Astrocyte (in vitro differentiated cells and primary cell): ENCODE data around the gene SH3RF1. TPM values are rescaled to one million over a fixed set of nuclear protein-coding genes. Genes with fewer than 3 reads are reported as not detected.
"Not testable (repeated sequence)": the region's sequence is repeated elsewhere in the genome, so short reads cannot be mapped to it uniquely, and the experiment has no call there.

ENCODE experiments used
- DNase-seq: peaks from one replicate; pipeline ENCODE4 v3.0.0-alpha.2; 2010; ENCODE audit warnings: low read depth
- FAIRE-seq: peaks from 2 replicates; lab custom pipeline; 2011; peaks lifted over from hg19 to GRCh38; lab: Jason Lieb, UNC
- H2AFZ ChIP-seq: 2 replicates; pipeline ENCODE4 v1.6.0; 2012; ENCODE audit warnings: low read depth, low read length, inconsistent platforms
- H3K27ac ChIP-seq: 2 replicates; pipeline ENCODE4 v1.5.1; 2011; ENCODE audit warnings: low read depth, low read length, inconsistent platforms
- H3K27me3 ChIP-seq: 2 replicates; pipeline ENCODE4 v1.6.0; 2011; ENCODE audit warnings: low read length, inconsistent platforms; ENCODE audit not compliant: insufficient read depth
- H3K36me3 ChIP-seq: 2 replicates; pipeline ENCODE4 v1.5.1; 2011; ENCODE audit warnings: low read length, inconsistent platforms; ENCODE audit not compliant: insufficient read depth
- H3K4me1 ChIP-seq: 2 replicates; pipeline ENCODE4 v1.5.1; 2011; ENCODE audit warnings: low read length, inconsistent platforms; ENCODE audit not compliant: insufficient read depth
- H3K4me2 ChIP-seq: 2 replicates; pipeline ENCODE4 v1.6.0; 2012; ENCODE audit warnings: low read length, inconsistent platforms
- H3K4me3 ChIP-seq: 2 replicates; pipeline ENCODE4 v1.5.1; 2011; ENCODE audit warnings: low read depth, mild to moderate bottlenecking, low read length, inconsistent platforms; ENCODE audit not compliant: insufficient read depth
- H3K79me2 ChIP-seq: 2 replicates; pipeline ENCODE4 v1.6.0; 2012; ENCODE audit warnings: mild to moderate bottlenecking, low read length, inconsistent platforms; ENCODE audit not compliant: insufficient read depth
- H3K9ac ChIP-seq: 2 replicates; pipeline ENCODE4 v1.6.0; 2012; ENCODE audit warnings: mild to moderate bottlenecking, low read length, inconsistent platforms
- H3K9me3 ChIP-seq: 2 replicates; pipeline ENCODE4 v1.5.1; 2012; ENCODE audit warnings: low read depth, mild to moderate bottlenecking, low read length, inconsistent platforms; ENCODE audit not compliant: insufficient read depth
- H4K20me1 ChIP-seq: 2 replicates; pipeline ENCODE4 v1.6.0; 2012; ENCODE audit warnings: low read length, inconsistent platforms; ENCODE audit not compliant: insufficient read depth
- H3K27ac Mint-ChIP-seq: one replicate; pipeline ENCODE4 v1.8.0; 2021; ENCODE audit warnings: mild to moderate bottlenecking, mixed read lengths; ENCODE audit not compliant: unreplicated experiment
- H3K27me3 Mint-ChIP-seq: one replicate; pipeline ENCODE4 v1.8.0; 2021; ENCODE audit warnings: low read depth, mixed read lengths; ENCODE audit not compliant: unreplicated experiment
- H3K36me3 Mint-ChIP-seq: one replicate; pipeline ENCODE4 v1.8.0; 2021; ENCODE audit warnings: low read depth, mixed read lengths; ENCODE audit not compliant: unreplicated experiment
- H3K4me1 Mint-ChIP-seq: one replicate; pipeline ENCODE4 v1.8.0; 2021; ENCODE audit warnings: low read depth, mixed read lengths; ENCODE audit not compliant: unreplicated experiment
- H3K4me3 Mint-ChIP-seq: one replicate; pipeline ENCODE4 v1.8.0; 2021; ENCODE audit warnings: mild to moderate bottlenecking, moderate library complexity, mixed read lengths; ENCODE audit not compliant: unreplicated experiment
- H3K9me3 Mint-ChIP-seq: one replicate; pipeline ENCODE4 v1.8.0; 2021; ENCODE audit warnings: mild to moderate bottlenecking, mixed read lengths; ENCODE audit not compliant: unreplicated experiment
- CTCF ChIP-seq: IDR thresholded peaks from 2 replicates; pipeline ENCODE4 v1.5.1; 2011; ENCODE audit warnings: low read depth, mild to moderate bottlenecking, inconsistent platforms, low read length, moderate library complexity; ENCODE audit not compliant: insufficient read depth
- EZH2 ChIP-seq: IDR thresholded peaks from 2 replicates; pipeline ENCODE4 v1.6.1; 2012; ENCODE audit warnings: mild to moderate bottlenecking, low read length, inconsistent platforms; ENCODE audit not compliant: insufficient read depth
- total RNA-seq: library from RNA; stranded (reverse); gene quantifications from 2 replicates; pipeline ENCODE4 v1.2.1, GENCODE V29; 2021

SH3RF1 gene
- total RNA-seq, 1 donor from 2014 or later = 25.9 TPM

DNA sequence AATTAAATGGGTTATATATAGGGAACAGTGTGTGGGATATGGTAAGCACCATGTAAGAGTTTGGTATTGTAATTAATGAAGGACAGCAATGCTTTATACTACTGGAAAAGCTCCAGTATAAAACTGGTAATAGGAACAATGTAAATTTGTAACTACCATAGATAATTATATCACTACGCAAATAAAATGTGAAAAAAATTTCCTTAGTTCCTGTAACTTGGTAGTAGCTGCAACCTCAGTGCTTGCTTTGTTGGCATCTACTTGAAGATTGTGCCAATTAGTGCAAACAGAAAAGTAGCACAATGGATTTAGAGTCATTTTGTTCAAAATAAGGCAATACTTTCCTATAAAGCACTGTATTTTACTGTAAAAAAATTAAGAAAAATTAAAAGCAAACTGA is 34.4 kb upstream of the SH3RF1 start:
- H3K9ac ChIP-seq = no peak overlapping the region
- no peaks in the 10 kb centered on the region for H4K20me1 ChIP-seq
- H3K36me3 ChIP-seq = no peaks in the 10 kb centered on the region
- TF ChIP-seq CTCF = no peak
- no peak for TF ChIP-seq EZH2
- Mint-ChIP-seq H3K36me3 (no peaks in the 10 kb centered on the region), H3K27me3 (peaks cover 5% of the 10 kb centered on the region), H3K4me3 (no peak overlapping the region), H3K9me3 (peaks cover 7% of the 10 kb centered on the region), H3K27ac (no peak overlapping the region), H3K4me1 (no peaks in the 10 kb centered on the region)
- no peak overlapping the region for H2AFZ ChIP-seq
- no peak overlapping the region for H3K27ac ChIP-seq
- DNase-seq = no peak
- no peak overlapping the region for H3K4me2 ChIP-seq
- H3K27me3 ChIP-seq = no peaks in the 10 kb centered on the region
- H3K9me3 ChIP-seq = no peaks in the 10 kb centered on the region
- no peak overlapping the region for H3K4me3 ChIP-seq
- H3K79me2 ChIP-seq = no peaks in the 10 kb centered on the region
- H3K4me1 ChIP-seq = peaks cover 6% of the 10 kb centered on the region
- FAIRE-seq = no peak

DNA sequence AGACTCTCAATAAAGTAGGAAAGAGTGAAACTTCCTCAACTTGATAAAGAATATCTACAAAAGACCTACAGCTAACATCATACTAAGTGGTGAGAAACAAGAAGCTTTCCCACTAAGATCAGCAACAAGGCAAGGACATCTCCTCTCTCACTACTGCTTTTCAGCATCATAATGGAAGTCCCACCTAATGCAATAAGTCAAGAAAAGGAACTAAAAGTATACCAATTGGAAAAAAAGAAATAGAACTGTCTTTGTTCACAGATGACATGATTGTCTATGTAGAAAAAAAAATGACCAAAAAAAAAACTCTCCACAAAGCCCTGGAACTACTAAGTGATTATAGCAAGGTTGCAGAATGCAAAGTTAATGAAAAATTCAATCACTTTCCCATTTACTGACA is 25.1 kb upstream of the SH3RF1 start:
- Histone ChIP-seq H3K9ac (no peak overlapping the region), H3K27ac (no peak overlapping the region), H3K36me3 (no peaks in the 10 kb centered on the region), H3K79me2 (no peaks in the 10 kb centered on the region), H3K4me1 (no peaks in the 10 kb centered on the region), H3K4me2 (no peak overlapping the region), H3K9me3 (no peaks in the 10 kb centered on the region), H3K4me3 (no peak overlapping the region), H4K20me1 (no peaks in the 10 kb centered on the region), H2AFZ (no peak overlapping the region), H3K27me3 (no peaks in the 10 kb centered on the region)
- TF ChIP-seq EZH2 = no peak
- TF ChIP-seq CTCF = no peak
- Mint-ChIP-seq H3K36me3 (no peaks in the 10 kb centered on the region), H3K27me3 (no peaks in the 10 kb centered on the region), H3K9me3 (peaks cover 2% of the 10 kb centered on the region), H3K4me3 (no peak overlapping the region), H3K27ac (no peak overlapping the region), H3K4me1 (no peaks in the 10 kb centered on the region)
- no peak for DNase-seq
- FAIRE-seq = no peak

DNA sequence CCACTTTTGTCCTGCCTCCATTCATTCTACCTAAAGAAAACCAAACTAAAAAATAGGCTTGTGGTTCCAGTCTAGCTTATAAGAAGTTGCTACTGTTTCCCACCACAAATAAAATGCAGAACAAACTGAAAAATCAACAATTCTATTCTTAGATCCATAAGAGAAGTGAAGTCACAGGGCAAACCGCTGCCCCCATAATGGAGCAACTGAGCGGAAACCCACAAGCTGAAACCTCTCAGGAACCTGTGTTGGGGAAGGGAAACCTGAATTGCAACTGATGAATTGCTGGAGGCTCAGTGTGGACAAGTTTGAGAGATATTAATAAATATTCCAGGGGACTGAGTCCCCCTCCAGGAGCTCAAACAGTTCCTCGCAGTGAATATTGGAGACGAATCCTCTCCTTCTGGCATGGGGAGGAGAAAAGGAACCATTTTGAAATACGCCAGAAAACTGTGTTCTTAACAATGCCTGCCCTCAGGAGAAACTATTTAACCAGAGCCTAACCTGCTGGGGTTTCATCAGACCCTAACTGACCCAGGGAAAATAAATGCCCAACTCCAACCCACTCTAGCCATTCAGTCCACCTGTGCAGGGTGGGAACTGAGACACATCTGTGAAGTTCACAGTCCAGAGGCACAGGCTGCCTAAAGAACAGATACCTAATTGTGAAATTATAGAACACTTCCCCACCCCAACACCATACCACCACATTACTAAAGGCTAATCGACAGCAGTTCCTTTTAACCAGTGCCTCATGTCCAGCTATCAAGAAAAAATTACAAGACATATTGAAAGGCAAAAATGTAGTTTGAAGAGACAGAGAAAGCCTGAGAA is 22.8 kb upstream of the SH3RF1 start:
- no peak for DNase-seq
- Histone ChIP-seq H3K4me2 (no peak overlapping the region), H2AFZ (no peak overlapping the region), H4K20me1 (no peaks in the 10 kb centered on the region), H3K79me2 (no peaks in the 10 kb centered on the region), H3K27me3 (no peaks in the 10 kb centered on the region), H3K4me1 (no peaks in the 10 kb centered on the region), H3K27ac (no peak overlapping the region), H3K4me3 (no peak overlapping the region), H3K9ac (no peak overlapping the region), H3K36me3 (no peaks in the 10 kb centered on the region), H3K9me3 (no peaks in the 10 kb centered on the region)
- H3K9me3 Mint-ChIP-seq = peaks cover 2% of the 10 kb centered on the region
- H3K27me3 Mint-ChIP-seq = no peaks in the 10 kb centered on the region
- no peaks in the 10 kb centered on the region for H3K36me3 Mint-ChIP-seq
- no peak for FAIRE-seq
- TF ChIP-seq CTCF (no peak), EZH2 (no peak)
- no peak overlapping the region for H3K27ac Mint-ChIP-seq
- H3K4me1 Mint-ChIP-seq = no peaks in the 10 kb centered on the region
- H3K4me3 Mint-ChIP-seq = no peak overlapping the region

- DNase-seq, H3K27ac ChIP-seq, H3K27me3 Mint-ChIP-seq, H2AFZ ChIP-seq, H3K79me2 ChIP-seq, H3K4me3 ChIP-seq, H3K4me1 ChIP-seq, H3K4me1 Mint-ChIP-seq, H4K20me1 ChIP-seq, H3K36me3 Mint-ChIP-seq, H3K27me3 ChIP-seq, H3K9me3 ChIP-seq, H3K4me3 Mint-ChIP-seq, H3K9me3 Mint-ChIP-seq, H3K27ac Mint-ChIP-seq, H3K36me3 ChIP-seq, H3K4me2 ChIP-seq, FAIRE-seq, H3K9ac ChIP-seq: not testable (repeated sequence)
Measured at GRCh38 chr4:169287983-169288382, 17.2 kb upstream of the SH3RF1 start.
